Mesothelial cell of epicardium (in vitro differentiated cells): Measurements from ENCODE around the gene CHCHD3. TPM values are rescaled to one million over a fixed set of nuclear protein-coding genes. Genes with fewer than 3 reads are reported as not detected.
"Not testable (repeated sequence)": the region's sequence is repeated elsewhere in the genome, so short reads cannot be mapped to it uniquely, and the experiment has no call there.

Experiments used
- DNase-seq, 2 experiments: peaks; one replicate each; pipeline ENCODE4 v3.0.0; 2021; ENCODE audit warnings: low spot score in 2 of 2; ENCODE audit not compliant: unreplicated experiment in 2 of 2
- H3K27ac Mint-ChIP-seq: 2 replicates; pipeline ENCODE4 v1.8.0; 2021; ENCODE audit warnings: mixed read lengths
- H3K27me3 Mint-ChIP-seq: 2 replicates; pipeline ENCODE4 v1.8.0; 2021; ENCODE audit warnings: low read depth, mixed read lengths
- H3K36me3 Mint-ChIP-seq: 2 replicates; pipeline ENCODE4 v1.8.0; 2021; ENCODE audit warnings: mixed read lengths
- H3K4me1 Mint-ChIP-seq: 2 replicates; pipeline ENCODE4 v1.8.0; 2021; ENCODE audit warnings: mixed read lengths
- H3K4me3 Mint-ChIP-seq: 2 replicates; pipeline ENCODE4 v1.8.0; 2021; ENCODE audit warnings: mild to moderate bottlenecking, moderate library complexity, mixed read lengths
- H3K9me3 Mint-ChIP-seq: 2 replicates; pipeline ENCODE4 v1.8.0; 2021; ENCODE audit warnings: mixed read lengths
- CTCF ChIP-seq: fragments of 200-600 bp; sonication (generic); IDR thresholded peaks from one replicate; pipeline ENCODE4 v1.5.0; 2021; ENCODE audit warnings: antibody characterized with exemption; ENCODE audit not compliant: unreplicated experiment
- total RNA-seq: library from RNA; stranded (reverse); gene quantifications from 3 replicates; pipeline ENCODE4 v1.2.1, GENCODE V29; 2021

Gene CHCHD3
- total RNA-seq, 1 donor from 2014 or later: 54.3 TPM

GRCh38 chr7:132980402-132980801 lies 101.5 kb downstream of the CHCHD3 start:
- no peak for TF ChIP-seq CTCF
- Mint-ChIP-seq H3K27ac (no peak overlapping the region), H3K36me3 (peaks cover 4% of the 10 kb centered on the region), H3K4me3 (no peak overlapping the region), H3K27me3 (no peaks in the 10 kb centered on the region), H3K4me1 (no peaks in the 10 kb centered on the region), H3K9me3 (no peaks in the 10 kb centered on the region)
- DNase-seq: no peak

GRCh38 chr7:132979524-132979923 lies 102.4 kb downstream of the CHCHD3 start:
- Mint-ChIP-seq H3K27ac (no peak overlapping the region), H3K36me3 (peaks cover 9% of the 10 kb centered on the region), H3K27me3 (no peaks in the 10 kb centered on the region), H3K4me3 (no peak overlapping the region), H3K9me3 (no peaks in the 10 kb centered on the region), H3K4me1 (no peaks in the 10 kb centered on the region)
- DNase-seq: no peak
- TF ChIP-seq CTCF: no peak

- no peak for DNase-seq
- no peaks in the 10 kb centered on the region for H3K9me3 Mint-ChIP-seq
- no peaks in the 10 kb centered on the region for H3K4me1 Mint-ChIP-seq
- H3K4me3 Mint-ChIP-seq: no peak overlapping the region
- H3K36me3 Mint-ChIP-seq: peaks cover 16% of the 10 kb centered on the region
- no peak overlapping the region for H3K27ac Mint-ChIP-seq
- H3K27me3 Mint-ChIP-seq: no peaks in the 10 kb centered on the region
- TF ChIP-seq CTCF: no peak
These were observed 104.7 kb downstream of the CHCHD3 start for GRCh38 chr7:132977234-132977633.

- Mint-ChIP-seq H3K4me3 (no peak overlapping the region), H3K4me1 (no peaks in the 10 kb centered on the region), H3K27me3 (no peaks in the 10 kb centered on the region), H3K36me3 (peaks cover 16% of the 10 kb centered on the region), H3K9me3 (no peaks in the 10 kb centered on the region), H3K27ac (no peak overlapping the region)
- DNase-seq: no peak
- TF ChIP-seq CTCF: no peak
These were observed 109.1 kb downstream of the CHCHD3 start for GRCh38 chr7:132972745-132973144.

- Mint-ChIP-seq H3K4me3 (no peak overlapping the region), H3K27me3 (no peaks in the 10 kb centered on the region), H3K9me3 (no peaks in the 10 kb centered on the region), H3K36me3 (peaks cover 16% of the 10 kb centered on the region), H3K4me1 (peaks cover 14% of the 10 kb centered on the region), H3K27ac (no peak overlapping the region)
- DNase-seq: no peak
- TF ChIP-seq CTCF: no peak
These were observed 111.6 kb downstream of the CHCHD3 start for GRCh38 chr7:132970257-132970656.

GRCh38 chr7:132969520-132969919 lies 112.4 kb downstream of the CHCHD3 start:
- no peak overlapping the region for H3K27ac Mint-ChIP-seq
- no peak for TF ChIP-seq CTCF
- H3K9me3 Mint-ChIP-seq: no peaks in the 10 kb centered on the region
- no peak overlapping the region for H3K4me3 Mint-ChIP-seq
- peaks cover 11% of the 10 kb centered on the region for H3K36me3 Mint-ChIP-seq
- no peak for DNase-seq
- H3K27me3 Mint-ChIP-seq: no peaks in the 10 kb centered on the region
- H3K4me1 Mint-ChIP-seq: peaks cover 17% of the 10 kb centered on the region

- not testable (repeated sequence) for H3K36me3 Mint-ChIP-seq, H3K4me3 Mint-ChIP-seq, H3K9me3 Mint-ChIP-seq, H3K27me3 Mint-ChIP-seq, H3K27ac Mint-ChIP-seq, DNase-seq
- H3K4me1 Mint-ChIP-seq: peaks cover 17% of the 10 kb centered on the region
These were observed 114.4 kb downstream of the CHCHD3 start for GRCh38 chr7:132967470-132967848.
